Measurements from ENCODE around the gene FAN1. TPM values are rescaled to one million over a fixed set of nuclear protein-coding genes. Genes with fewer than 3 reads are reported as not detected.

The FAN1 gene
- total and polyA plus RNA-seq, 9 of the 15 experiments (the other 6 are each of a cell fraction or from before 2014, with no cell fraction given) = 1.5 to 16.8 (median 12.0) TPM

DNA sequence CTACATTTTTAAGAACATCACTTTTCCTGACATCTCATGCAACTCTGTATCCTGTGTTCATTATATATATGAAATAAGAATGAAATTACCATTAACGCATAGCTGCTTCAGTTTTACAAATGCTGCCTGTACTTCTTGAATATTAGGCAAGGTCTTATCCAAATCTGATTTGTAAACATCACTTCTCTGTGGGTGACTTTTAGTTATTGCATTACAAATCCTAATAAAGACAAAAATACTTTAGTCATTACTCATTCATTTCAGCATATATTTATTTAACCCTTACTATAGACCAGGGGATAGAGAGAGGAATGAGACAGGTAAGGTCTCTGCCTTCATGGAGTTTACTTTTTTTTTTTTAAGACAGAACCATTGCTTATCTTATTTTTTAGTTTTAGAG is 51.0 kb downstream of the FAN1 start:
- Histone ChIP-seq H4K20me1 (replicated peaks; ENCODE audit: control insufficient read depth, insufficient read depth, low read length) (no peaks in the 10 kb centered on the region), H2AFZ (ENCODE audit: low read depth, low read length) (no peak overlapping the region), H3K27ac (ENCODE audit: extremely low read depth, low read depth, low read length) (no peak overlapping the region), H3K79me2 (ENCODE audit: control insufficient read depth, insufficient read depth, low read length) (no peaks in the 10 kb centered on the region), H3K9me3 (replicated peaks; ENCODE audit: control insufficient read depth, insufficient read depth, low read depth, low read length) (no peaks in the 10 kb centered on the region), H3K9me1 (ENCODE audit: control insufficient read depth, insufficient read depth, low read length) (no peaks in the 10 kb centered on the region), H3K4me3 (no peak overlapping the region), H3K4me2 (ENCODE audit: insufficient read depth, low read length) (no peak overlapping the region), H3K4me1 (replicated peaks in 1 of 2; ENCODE audit: control insufficient read depth in 2 of 2, insufficient read depth in 2 of 2, low read length in 2 of 2) (peaks cover 4 to 9% of the 10 kb centered on the region in 2 experiments; a peak in 4 of 5 replicates), H3K36me3 (ENCODE audit: control insufficient read depth, insufficient read depth, low read length) (peaks cover 46% of the 10 kb centered on the region), H3K9ac (ENCODE audit: insufficient read depth in 1 of 2, low read depth in 2 of 2, low read length in 2 of 2) (no peak overlapping the region), H3K27me3 (ENCODE audit: control insufficient read depth in 2 of 2, insufficient read depth in 2 of 2, low read length in 2 of 2) (no peaks in the 10 kb centered on the region)
- in situ Hi-C loops (cut with MboI) = no loop called here
- DNase-seq (ENCODE audit: extremely low read depth in 1 of 4, low spot score in 3 of 4) (no peak), FAIRE-seq (no peak), ATAC-seq (no peak)
- WGBS (ENCODE audit: insufficient coverage, low coverage, missing lambda C conversion rate) = 100% methylated on average over 1 of the region's 1 CpG
- CTCF ChIA-PET (ENCODE audit: low intra/inter-chr PET ratio) = interaction anchor here (0.6 kb wide), 1 partner anchor 12 kb away, joined by 8 read pairs; no protein-coding TSS in a partner anchor
- intact Hi-C loops (cut with micrococcal nuclease) = no loop called here
- POLR2A ChIA-PET = no interaction called here
- no TSS peak for BruUV-seq (replicated peaks)
- TF ChIP-seq HDAC3 (IDR thresholded peaks at IDR 0.05; ENCODE audit: borderline replicate concordance, partially characterized antibody) = no peak
- no peak for TF ChIP-seq HIVEP1 (CRISPR knock-in tag; IDR thresholded peaks at IDR 0.05)
- TF ChIP-seq CCNT2 (IDR thresholded peaks at IDR 0.05; ENCODE audit: borderline replicate concordance, extremely low read depth, insufficient read length, low read depth, low read length) = no peak
- no peak for TF ChIP-seq CBFA2T3 (IDR thresholded peaks at IDR 0.05)
- no peak for TF ChIP-seq ZNF780A (CRISPR knock-in tag; IDR thresholded peaks at IDR 0.05)
- TF ChIP-seq RBM15 (IDR thresholded peaks at IDR 0.05; ENCODE audit: insufficient read depth, low read length) = no peak
- no peak for TF ChIP-seq RBM17 (IDR thresholded peaks at IDR 0.05; ENCODE audit: borderline replicate concordance, low read depth, low read length)
- no peak for TF ChIP-seq SIX5 (IDR thresholded peaks at IDR 0.05; ENCODE audit: borderline replicate concordance in 1 of 2, insufficient read depth in 1 of 2, low read depth in 1 of 2, low read length in 2 of 2)
- no peak for TF ChIP-seq XRCC3 (IDR thresholded peaks at IDR 0.05)
- TF ChIP-seq, protein P1, sequence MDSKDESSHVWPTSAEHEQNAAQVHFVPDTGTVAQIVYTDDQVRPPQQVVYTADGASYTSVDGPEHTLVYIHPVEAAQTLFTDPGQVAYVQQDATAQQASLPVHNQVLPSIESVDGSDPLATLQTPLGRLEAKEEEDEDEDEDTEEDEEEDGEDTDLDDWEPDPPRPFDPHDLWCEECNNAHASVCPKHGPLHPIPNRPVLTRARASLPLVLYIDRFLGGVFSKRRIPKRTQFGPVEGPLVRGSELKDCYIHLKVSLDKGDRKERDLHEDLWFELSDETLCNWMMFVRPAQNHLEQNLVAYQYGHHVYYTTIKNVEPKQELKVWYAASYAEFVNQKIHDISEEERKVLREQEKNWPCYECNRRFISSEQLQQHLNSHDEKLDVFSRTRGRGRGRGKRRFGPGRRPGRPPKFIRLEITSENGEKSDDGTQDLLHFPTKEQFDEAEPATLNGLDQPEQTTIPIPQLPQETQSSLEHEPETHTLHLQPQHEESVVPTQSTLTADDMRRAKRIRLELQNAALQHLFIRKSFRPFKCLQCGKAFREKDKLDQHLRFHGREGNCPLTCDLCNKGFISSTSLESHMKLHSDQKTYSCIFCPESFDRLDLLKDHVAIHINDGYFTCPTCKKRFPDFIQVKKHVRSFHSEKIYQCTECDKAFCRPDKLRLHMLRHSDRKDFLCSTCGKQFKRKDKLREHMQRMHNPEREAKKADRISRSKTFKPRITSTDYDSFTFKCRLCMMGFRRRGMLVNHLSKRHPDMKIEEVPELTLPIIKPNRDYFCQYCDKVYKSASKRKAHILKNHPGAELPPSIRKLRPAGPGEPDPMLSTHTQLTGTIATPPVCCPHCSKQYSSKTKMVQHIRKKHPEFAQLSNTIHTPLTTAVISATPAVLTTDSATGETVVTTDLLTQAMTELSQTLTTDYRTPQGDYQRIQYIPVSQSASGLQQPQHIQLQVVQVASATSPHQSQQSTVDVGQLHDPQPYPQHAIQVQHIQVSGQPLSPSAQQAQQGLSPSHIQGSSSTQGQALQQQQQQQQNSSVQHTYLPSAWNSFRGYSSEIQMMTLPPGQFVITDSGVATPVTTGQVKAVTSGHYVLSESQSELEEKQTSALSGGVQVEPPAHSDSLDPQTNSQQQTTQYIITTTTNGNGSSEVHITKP (IDR thresholded peaks at IDR 0.05; ENCODE audit: partially characterized antibody) = no peak
- TF ChIP-seq, protein P2, sequence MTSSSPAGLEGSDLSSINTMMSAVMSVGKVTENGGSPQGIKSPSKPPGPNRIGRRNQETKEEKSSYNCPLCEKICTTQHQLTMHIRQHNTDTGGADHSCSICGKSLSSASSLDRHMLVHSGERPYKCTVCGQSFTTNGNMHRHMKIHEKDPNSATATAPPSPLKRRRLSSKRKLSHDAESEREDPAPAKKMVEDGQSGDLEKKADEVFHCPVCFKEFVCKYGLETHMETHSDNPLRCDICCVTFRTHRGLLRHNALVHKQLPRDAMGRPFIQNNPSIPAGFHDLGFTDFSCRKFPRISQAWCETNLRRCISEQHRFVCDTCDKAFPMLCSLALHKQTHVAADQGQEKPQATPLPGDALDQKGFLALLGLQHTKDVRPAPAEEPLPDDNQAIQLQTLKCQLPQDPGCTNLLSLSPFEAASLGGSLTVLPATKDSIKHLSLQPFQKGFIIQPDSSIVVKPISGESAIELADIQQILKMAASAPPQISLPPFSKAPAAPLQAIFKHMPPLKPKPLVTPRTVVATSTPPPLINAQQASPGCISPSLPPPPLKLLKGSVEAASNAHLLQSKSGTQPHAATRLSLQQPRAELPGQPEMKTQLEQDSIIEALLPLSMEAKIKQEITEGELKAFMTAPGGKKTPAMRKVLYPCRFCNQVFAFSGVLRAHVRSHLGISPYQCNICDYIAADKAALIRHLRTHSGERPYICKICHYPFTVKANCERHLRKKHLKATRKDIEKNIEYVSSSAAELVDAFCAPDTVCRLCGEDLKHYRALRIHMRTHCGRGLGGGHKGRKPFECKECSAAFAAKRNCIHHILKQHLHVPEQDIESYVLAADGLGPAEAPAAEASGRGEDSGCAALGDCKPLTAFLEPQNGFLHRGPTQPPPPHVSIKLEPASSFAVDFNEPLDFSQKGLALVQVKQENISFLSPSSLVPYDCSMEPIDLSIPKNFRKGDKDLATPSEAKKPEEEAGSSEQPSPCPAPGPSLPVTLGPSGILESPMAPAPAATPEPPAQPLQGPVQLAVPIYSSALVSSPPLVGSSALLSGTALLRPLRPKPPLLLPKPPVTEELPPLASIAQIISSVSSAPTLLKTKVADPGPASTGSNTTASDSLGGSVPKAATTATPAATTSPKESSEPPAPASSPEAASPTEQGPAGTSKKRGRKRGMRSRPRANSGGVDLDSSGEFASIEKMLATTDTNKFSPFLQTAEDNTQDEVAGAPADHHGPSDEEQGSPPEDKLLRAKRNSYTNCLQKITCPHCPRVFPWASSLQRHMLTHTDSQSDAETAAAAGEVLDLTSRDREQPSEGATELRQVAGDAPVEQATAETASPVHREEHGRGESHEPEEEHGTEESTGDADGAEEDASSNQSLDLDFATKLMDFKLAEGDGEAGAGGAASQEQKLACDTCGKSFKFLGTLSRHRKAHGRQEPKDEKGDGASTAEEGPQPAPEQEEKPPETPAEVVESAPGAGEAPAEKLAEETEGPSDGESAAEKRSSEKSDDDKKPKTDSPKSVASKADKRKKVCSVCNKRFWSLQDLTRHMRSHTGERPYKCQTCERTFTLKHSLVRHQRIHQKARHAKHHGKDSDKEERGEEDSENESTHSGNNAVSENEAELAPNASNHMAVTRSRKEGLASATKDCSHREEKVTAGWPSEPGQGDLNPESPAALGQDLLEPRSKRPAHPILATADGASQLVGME (CRISPR knock-in tag; IDR thresholded peaks at IDR 0.05) = no peak
- TF ChIP-seq, protein P3, sequence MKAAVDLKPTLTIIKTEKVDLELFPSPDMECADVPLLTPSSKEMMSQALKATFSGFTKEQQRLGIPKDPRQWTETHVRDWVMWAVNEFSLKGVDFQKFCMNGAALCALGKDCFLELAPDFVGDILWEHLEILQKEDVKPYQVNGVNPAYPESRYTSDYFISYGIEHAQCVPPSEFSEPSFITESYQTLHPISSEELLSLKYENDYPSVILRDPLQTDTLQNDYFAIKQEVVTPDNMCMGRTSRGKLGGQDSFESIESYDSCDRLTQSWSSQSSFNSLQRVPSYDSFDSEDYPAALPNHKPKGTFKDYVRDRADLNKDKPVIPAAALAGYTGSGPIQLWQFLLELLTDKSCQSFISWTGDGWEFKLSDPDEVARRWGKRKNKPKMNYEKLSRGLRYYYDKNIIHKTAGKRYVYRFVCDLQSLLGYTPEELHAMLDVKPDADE (conservative IDR thresholded peaks at IDR 0.05; ENCODE audit: control insufficient read depth, low read depth, low read length) = no peak
